Measurements from ENCODE around the gene VPS33A. TPM values are rescaled to one million over a fixed set of nuclear protein-coding genes. Genes with fewer than 3 reads are reported as not detected.

VPS33A gene
- total and polyA plus RNA-seq, 2 donors (not counting 3 experiments of a cell fraction or from before 2014, with no cell fraction given): 12.1 to 23.1 TPM

DNA sequence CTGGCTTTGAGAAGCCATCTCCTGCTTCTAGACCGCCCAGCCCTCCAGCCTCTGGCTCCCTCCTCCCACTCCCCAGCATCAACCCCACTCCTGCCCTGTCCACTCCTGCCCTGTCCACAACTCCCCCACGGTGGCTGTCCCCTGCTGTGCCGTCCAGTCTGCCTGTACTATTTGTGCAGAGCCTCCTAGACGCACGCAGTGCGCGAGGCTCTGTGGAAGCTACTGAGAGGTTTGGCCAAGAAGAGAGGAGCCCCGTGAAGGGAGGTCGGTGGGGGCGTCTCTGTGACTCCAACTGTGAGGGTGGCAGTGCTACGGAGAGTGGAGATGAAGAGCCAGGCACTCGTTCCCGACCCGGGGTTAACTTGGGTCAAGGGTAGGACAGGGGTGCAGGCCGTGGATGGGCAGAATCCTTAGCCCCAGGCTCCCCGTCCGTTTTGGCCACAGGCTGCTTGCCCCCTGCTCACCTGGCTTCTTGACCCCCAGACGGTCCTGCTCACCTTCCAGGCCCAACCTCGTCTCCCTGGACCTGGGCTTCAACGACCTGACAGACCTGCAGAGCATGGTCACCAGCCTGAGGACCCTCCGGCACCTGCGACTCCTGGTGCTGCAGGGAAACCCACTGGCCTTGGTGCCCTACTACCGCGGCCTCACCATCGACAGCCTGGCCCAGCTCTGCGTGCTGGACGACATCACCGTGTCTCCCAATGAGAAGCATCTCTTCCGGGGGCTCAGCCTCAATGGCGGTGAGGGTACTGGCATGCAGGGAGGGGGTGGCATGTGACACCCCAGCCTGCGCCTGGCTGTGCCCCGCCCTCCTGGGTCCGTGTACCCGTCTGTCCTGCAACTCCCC is 76.4 kb downstream of the VPS33A start:
- H3K4me2 ChIP-seq (ENCODE audit: insufficient read depth, low read length): no peak overlapping the region
- no peak overlapping the region for H2AFZ ChIP-seq (ENCODE audit: low read depth, low read length)
- no peaks in the 10 kb centered on the region for H3K79me2 ChIP-seq (ENCODE audit: control insufficient read depth, insufficient read depth, low read length)
- no peaks in the 10 kb centered on the region for H3K36me3 ChIP-seq (ENCODE audit: control insufficient read depth in 2 of 2, extremely low read depth in 1 of 2, insufficient read depth in 2 of 2, low read length in 2 of 2)
- ChIA-PET POLR2A (no interaction called here), CTCF (interaction anchor here (1.0 to 6.1 kb wide), 10 partner anchors 23 to 135 kb away, joined by 3 to 115 read pairs (median 8); no protein-coding TSS in a partner anchor)
- H3K4me1 ChIP-seq (ENCODE audit: control insufficient read depth, extremely low read depth, insufficient read depth, low read length): no peaks in the 10 kb centered on the region
- H3K9me3 ChIP-seq (replicated peaks; ENCODE audit: control insufficient read depth, insufficient read depth, low read length): no peaks in the 10 kb centered on the region
- no peak overlapping the region for H3K4me3 ChIP-seq (replicated peaks in 1 of 3; ENCODE audit: insufficient read depth in 1 of 3, low read depth in 1 of 3, low read length in 3 of 3)
- FAIRE-seq: no peak
- H3K9ac ChIP-seq (replicated peaks; ENCODE audit: extremely low read depth, insufficient read depth, low read length): no peak overlapping the region
- dilution Hi-C loops (cut with MboI; ENCODE audit: extremely low pct_ligation_motif_present, low sequenced_read_pairs): no loop called here
- no TSS peak for BruUV-seq (replicated peaks)
- no peak overlapping the region for H3K27ac ChIP-seq (ENCODE audit: insufficient read depth, low read depth, low read length)
- H4K20me1 ChIP-seq (replicated peaks; ENCODE audit: control insufficient read depth, extremely low read depth, insufficient read depth, low read length): no peaks in the 10 kb centered on the region
- TF ChIP-seq EZH2 (IDR thresholded peaks at IDR 0.05; ENCODE audit: borderline replicate concordance, low read depth, low read length, severe bottlenecking) (no peak), GATA2 (IDR thresholded peaks at IDR 0.05; ENCODE audit: insufficient read depth, insufficient read length, low read depth, low read length) (no peak), MAX (IDR thresholded peaks at IDR 0.05; ENCODE audit: insufficient read depth, insufficient read length) (no peak), FOS (IDR thresholded peaks at IDR 0.05; ENCODE audit: borderline replicate concordance, insufficient read depth, low read length) (no peak), JUN (IDR thresholded peaks at IDR 0.05; ENCODE audit: borderline replicate concordance, insufficient read depth, insufficient read length, low read depth) (no peak), POLR2A (IDR thresholded peaks at IDR 0.05; ENCODE audit: low read depth, low read length) (no peak), POLR2AphosphoS5 (IDR thresholded peaks at IDR 0.05; ENCODE audit: insufficient read depth, low read depth, low read length) (no peak), MYC (IDR thresholded peaks at IDR 0.05; ENCODE audit: low read depth, low read length) (no peak)
- TF ChIP-seq, protein P1, sequence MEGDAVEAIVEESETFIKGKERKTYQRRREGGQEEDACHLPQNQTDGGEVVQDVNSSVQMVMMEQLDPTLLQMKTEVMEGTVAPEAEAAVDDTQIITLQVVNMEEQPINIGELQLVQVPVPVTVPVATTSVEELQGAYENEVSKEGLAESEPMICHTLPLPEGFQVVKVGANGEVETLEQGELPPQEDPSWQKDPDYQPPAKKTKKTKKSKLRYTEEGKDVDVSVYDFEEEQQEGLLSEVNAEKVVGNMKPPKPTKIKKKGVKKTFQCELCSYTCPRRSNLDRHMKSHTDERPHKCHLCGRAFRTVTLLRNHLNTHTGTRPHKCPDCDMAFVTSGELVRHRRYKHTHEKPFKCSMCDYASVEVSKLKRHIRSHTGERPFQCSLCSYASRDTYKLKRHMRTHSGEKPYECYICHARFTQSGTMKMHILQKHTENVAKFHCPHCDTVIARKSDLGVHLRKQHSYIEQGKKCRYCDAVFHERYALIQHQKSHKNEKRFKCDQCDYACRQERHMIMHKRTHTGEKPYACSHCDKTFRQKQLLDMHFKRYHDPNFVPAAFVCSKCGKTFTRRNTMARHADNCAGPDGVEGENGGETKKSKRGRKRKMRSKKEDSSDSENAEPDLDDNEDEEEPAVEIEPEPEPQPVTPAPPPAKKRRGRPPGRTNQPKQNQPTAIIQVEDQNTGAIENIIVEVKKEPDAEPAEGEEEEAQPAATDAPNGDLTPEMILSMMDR (IDR thresholded peaks at IDR 0.05; ENCODE audit: extremely low read depth in 1 of 2, insufficient read depth in 1 of 2, low read depth in 1 of 2, low read length in 2 of 2): no peak
- intact Hi-C loops (cut with micrococcal nuclease): no loop called here
- H3K9me1 ChIP-seq (replicated peaks; ENCODE audit: control insufficient read depth, extremely low read depth, insufficient read depth, low read length): no peaks in the 10 kb centered on the region
- no peaks in the 10 kb centered on the region for H3K27me3 ChIP-seq (ENCODE audit: control insufficient read depth in 2 of 2, insufficient read depth in 2 of 2, low read length in 2 of 2)
- no peak for DNase-seq (ENCODE audit: low read depth, low spot score)
